Measurements from ENCODE around the gene TMEM184A.

The TMEM184A gene

DNA sequence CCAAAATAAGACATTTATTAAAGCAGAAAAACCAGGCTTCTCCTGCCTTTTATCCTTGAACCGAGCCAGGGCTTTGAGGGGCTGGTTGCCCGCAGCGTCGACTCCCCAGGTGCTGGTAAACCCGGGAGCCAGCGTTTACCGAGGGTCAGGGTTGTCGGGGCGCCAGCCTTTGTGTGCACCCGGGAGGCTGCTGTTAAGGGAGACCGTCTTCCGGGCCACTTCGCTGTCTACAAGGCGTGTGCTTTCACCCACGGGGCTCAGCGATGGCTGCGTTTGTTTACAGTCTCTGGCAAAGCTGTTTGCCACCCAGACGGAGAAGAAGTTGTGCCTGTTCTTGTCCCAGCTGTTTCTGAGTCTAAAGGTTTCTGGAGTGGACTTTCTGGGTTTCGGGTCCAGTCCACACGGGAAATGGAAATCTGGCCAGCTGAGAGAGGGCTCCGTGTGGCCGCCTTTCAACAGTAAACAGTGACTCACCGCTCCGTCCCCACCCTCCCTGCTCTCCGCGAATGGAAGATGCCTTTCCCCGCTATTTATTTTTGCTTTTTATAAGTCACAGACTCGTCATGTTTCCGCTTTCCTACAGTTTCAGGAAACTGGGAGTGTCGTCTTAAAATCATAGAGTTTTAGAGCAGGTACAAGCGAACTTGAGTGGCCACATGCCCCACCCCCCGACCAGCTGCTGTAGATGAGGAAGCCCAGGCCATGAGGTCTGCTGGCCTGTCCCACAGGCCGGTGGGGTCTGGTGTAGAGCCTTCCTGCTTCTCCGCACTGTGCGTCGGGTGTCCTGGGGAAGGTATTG, 23.4 kb downstream of the TMEM184A start:
- H3K36me3 ChIP-seq (ENCODE audit: control insufficient read depth in 4 of 4, insufficient read depth in 4 of 4, low read length in 3 of 4): peaks cover 0 to 48% (median 19%) of the 10 kb centered on the region in 4 experiments
- peak; percentile 64 to 89 (median 85) for DNase-seq
- peak overlapping the region; percentile 64 to 96 (median 81) for H3K4me3 ChIP-seq (ENCODE audit: control insufficient read depth in 1 of 7, extremely low read depth in 1 of 7, insufficient read depth in 4 of 7, low read depth in 2 of 7, low read length in 6 of 7)
- CTCF ChIA-PET: interaction anchor here (1.9 to 11.1 kb wide), 4 partner anchors 8 to 26 kb away, joined by 6 to 150 read pairs (median 12); partner anchors contain the start of gene INTS1
- H3K27me3 ChIP-seq (replicated peaks in 2 of 5; ENCODE audit: control insufficient read depth in 4 of 5, insufficient read depth in 5 of 5, low read length in 4 of 5): no peaks in the 10 kb centered on the region
- H3K9me3 ChIP-seq (ENCODE audit: control extremely low read depth in 1 of 5, control insufficient read depth in 4 of 5, insufficient read depth in 2 of 5, low read depth in 1 of 5, low read length in 4 of 5): no peaks in the 10 kb centered on the region
- H3K4me1 ChIP-seq (ENCODE audit: control extremely low read depth in 1 of 4, control insufficient read depth in 4 of 4, insufficient read depth in 4 of 4, low read length in 3 of 4): peaks cover 2 to 58% (median 48%) of the 10 kb centered on the region in 4 experiments
- under 1% methylated on average over 29 of the region's 36 CpGs for WGBS (ENCODE audit: insufficient coverage)
- peak overlapping the region; percentile 58 to 87 for H3K27ac ChIP-seq (ENCODE audit: insufficient read depth in 1 of 2, low read depth in 1 of 2, low read length in 2 of 2, poor library complexity in 1 of 2, severe bottlenecking in 2 of 2)
- POLR2A ChIA-PET: interaction anchor here (0.5 to 2.7 kb wide), 9 partner anchors 10 to 880 kb away, joined by 3 to 27 read pairs (median 3); partner anchors contain the start of gene INTS1

DNA sequence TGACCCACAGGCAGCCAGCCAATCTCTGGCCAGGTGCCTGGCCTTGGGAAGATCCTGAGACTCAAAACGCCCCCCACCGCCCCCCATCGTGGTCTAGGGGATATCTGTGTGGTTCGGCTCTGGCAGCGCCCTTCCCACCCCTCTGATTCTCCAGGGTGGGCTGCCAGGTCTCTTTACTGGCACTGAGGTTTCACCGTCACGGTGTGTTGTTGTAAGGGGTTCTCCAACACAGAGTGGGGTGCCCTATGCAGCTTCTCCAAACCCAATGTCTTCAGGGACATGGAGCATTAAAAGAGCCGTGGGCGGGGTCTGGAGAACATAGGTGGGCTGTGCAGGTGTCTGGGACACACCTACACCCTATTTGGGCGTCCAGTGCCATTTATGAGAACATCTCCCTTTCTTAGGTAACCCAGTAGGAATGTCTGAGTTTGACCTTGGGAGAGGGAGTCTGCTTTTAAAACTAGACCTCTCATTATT, 24.0 kb downstream of the TMEM184A start:
- WGBS (ENCODE audit: insufficient coverage): 16% methylated on average over 7 of the region's 10 CpGs
- Histone ChIP-seq H3K9me3 (ENCODE audit: control extremely low read depth in 1 of 5, control insufficient read depth in 4 of 5, insufficient read depth in 2 of 5, low read depth in 1 of 5, low read length in 4 of 5) (no peaks in the 10 kb centered on the region), H3K36me3 (ENCODE audit: control insufficient read depth in 4 of 4, insufficient read depth in 4 of 4, low read length in 3 of 4) (peaks cover 0 to 41% (median 16%) of the 10 kb centered on the region in 4 experiments), H3K27me3 (replicated peaks in 2 of 5; ENCODE audit: control insufficient read depth in 4 of 5, insufficient read depth in 5 of 5, low read length in 4 of 5) (no peaks in the 10 kb centered on the region), H3K4me1 (ENCODE audit: control extremely low read depth in 1 of 4, control insufficient read depth in 4 of 4, insufficient read depth in 4 of 4, low read length in 3 of 4) (peaks cover 2 to 55% (median 48%) of the 10 kb centered on the region in 4 experiments), H3K4me3 (ENCODE audit: control insufficient read depth in 1 of 7, extremely low read depth in 1 of 7, insufficient read depth in 4 of 7, low read depth in 2 of 7, low read length in 6 of 7) (peak overlapping the region; percentile 64 to 96 (median 81)), H3K27ac (ENCODE audit: insufficient read depth in 1 of 2, low read depth in 1 of 2, low read length in 2 of 2, poor library complexity in 1 of 2, severe bottlenecking in 2 of 2) (peak overlapping the region; percentile 58 to 87)
- no peak for DNase-seq
- CTCF ChIA-PET: interaction anchor here (1.9 to 11.1 kb wide), 3 partner anchors 7 to 26 kb away, joined by 6 to 150 read pairs (median 9); partner anchors contain the start of gene INTS1
- POLR2A ChIA-PET: interaction anchor here (0.5 to 2.7 kb wide), 6 partner anchors 11 to 880 kb away, joined by 3 to 27 read pairs (median 3); partner anchors contain the start of gene INTS1

DNA sequence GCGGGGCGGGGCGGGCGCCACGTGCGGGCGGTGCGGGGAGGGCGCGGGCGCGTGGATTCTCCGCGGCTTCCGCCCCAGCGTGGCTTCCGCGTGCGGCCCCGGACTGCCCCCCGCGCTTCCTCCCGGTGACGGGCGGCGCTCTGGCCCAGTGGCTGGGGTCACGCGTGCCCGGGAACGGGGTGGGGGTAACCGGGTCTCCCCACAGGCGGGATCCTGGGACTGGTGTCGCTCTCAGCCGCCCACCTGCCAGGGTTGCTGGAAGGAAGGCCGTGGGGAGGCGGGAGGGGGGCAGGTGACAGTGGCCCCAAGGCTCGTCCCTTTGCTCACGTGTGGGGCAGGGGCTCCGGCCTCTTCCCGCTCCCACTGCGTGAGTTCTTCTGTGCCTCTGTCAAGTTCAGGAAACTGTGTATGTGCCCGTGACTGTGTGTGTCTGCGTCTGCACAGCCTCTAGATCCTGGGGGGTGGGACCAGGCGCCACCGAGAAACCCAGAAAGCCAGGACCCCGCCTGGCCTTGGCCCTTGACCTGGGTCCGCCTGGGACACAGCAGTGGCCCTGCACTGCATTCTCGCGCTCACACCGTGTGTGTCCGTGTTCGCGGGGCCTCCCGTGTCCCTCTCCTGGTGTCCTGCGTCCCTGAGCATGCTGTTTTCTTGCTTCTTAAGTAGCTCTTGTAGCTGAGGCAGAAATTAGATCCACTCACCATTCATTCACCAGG, 24.6 kb downstream of the TMEM184A start:
- H3K9me3 ChIP-seq (ENCODE audit: control extremely low read depth in 1 of 5, control insufficient read depth in 4 of 5, insufficient read depth in 2 of 5, low read depth in 1 of 5, low read length in 4 of 5): no peaks in the 10 kb centered on the region
- CTCF ChIA-PET: interaction anchor here (11.1 kb wide), 1 partner anchor 22 kb away, joined by 150 read pairs; the partner anchor contains the start of gene INTS1
- H3K4me3 ChIP-seq (ENCODE audit: control insufficient read depth in 1 of 7, extremely low read depth in 1 of 7, insufficient read depth in 4 of 7, low read depth in 2 of 7, low read length in 6 of 7): peak overlapping the region; percentile 64 to 96 (median 81)
- WGBS (ENCODE audit: insufficient coverage): under 1% methylated on average over 46 of the region's 55 CpGs
- peak in 1 of 3 donors; percentile 34 for DNase-seq
- H3K27me3 ChIP-seq (replicated peaks in 2 of 5; ENCODE audit: control insufficient read depth in 4 of 5, insufficient read depth in 5 of 5, low read length in 4 of 5): no peaks in the 10 kb centered on the region
- POLR2A ChIA-PET: interaction anchor here (2.7 kb wide), 1 partner anchor 20 kb away, joined by 27 read pairs; no protein-coding TSS in a partner anchor
- H3K4me1 ChIP-seq (ENCODE audit: control extremely low read depth in 1 of 4, control insufficient read depth in 4 of 4, insufficient read depth in 4 of 4, low read length in 3 of 4): peaks cover 2 to 54% (median 50%) of the 10 kb centered on the region in 4 experiments
- H3K27ac ChIP-seq (ENCODE audit: insufficient read depth in 1 of 2, low read depth in 1 of 2, low read length in 2 of 2, poor library complexity in 1 of 2, severe bottlenecking in 2 of 2): peak overlapping the region; percentile 58 to 87
- H3K36me3 ChIP-seq (ENCODE audit: control insufficient read depth in 4 of 4, insufficient read depth in 4 of 4, low read length in 3 of 4): peaks cover 0 to 35% (median 13%) of the 10 kb centered on the region in 4 experiments

DNA sequence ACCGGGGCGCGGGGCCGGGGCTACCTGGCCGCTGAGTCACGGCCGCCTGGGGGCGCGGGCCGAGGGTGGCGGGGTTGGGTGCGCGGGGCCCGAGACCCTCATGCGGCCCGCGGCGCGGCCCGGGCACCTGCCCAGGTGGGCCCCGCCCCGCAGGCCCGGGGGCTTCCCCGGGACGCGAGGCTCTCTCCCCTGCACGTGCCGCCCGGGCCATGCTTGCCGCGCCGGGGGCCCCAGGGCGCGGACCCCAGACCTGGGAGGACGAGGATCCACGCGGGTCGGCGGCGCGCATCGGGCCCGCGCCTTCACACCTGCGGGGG, 25.1 kb downstream of the TMEM184A start:
- H3K27ac ChIP-seq (ENCODE audit: insufficient read depth in 1 of 2, low read depth in 1 of 2, low read length in 2 of 2, poor library complexity in 1 of 2, severe bottlenecking in 2 of 2): no peak overlapping the region
- POLR2A ChIA-PET: interaction anchor here (1.0 kb wide), 1 partner anchor 18 kb away, joined by 4 read pairs; no protein-coding TSS in a partner anchor
- peaks cover 2 to 57% (median 51%) of the 10 kb centered on the region in 4 experiments for H3K4me1 ChIP-seq (ENCODE audit: control extremely low read depth in 1 of 4, control insufficient read depth in 4 of 4, insufficient read depth in 4 of 4, low read length in 3 of 4)
- peak in 1 of 3 donors; percentile 37 for DNase-seq
- 0% methylated on average over 41 of the region's 45 CpGs for WGBS (ENCODE audit: insufficient coverage)
- H3K36me3 ChIP-seq (ENCODE audit: control insufficient read depth in 4 of 4, insufficient read depth in 4 of 4, low read length in 3 of 4): peaks cover 0 to 30% (median 11%) of the 10 kb centered on the region in 4 experiments
- CTCF ChIA-PET: no interaction called here
- H3K4me3 ChIP-seq (ENCODE audit: control insufficient read depth in 1 of 7, extremely low read depth in 1 of 7, insufficient read depth in 4 of 7, low read depth in 2 of 7, low read length in 6 of 7): peak overlapping the region; percentile 64 to 96 (median 81)
- no peaks in the 10 kb centered on the region for H3K9me3 ChIP-seq (ENCODE audit: control extremely low read depth in 1 of 5, control insufficient read depth in 4 of 5, insufficient read depth in 2 of 5, low read depth in 1 of 5, low read length in 4 of 5)
- H3K27me3 ChIP-seq (replicated peaks in 2 of 5; ENCODE audit: control insufficient read depth in 4 of 5, insufficient read depth in 5 of 5, low read length in 4 of 5): no peaks in the 10 kb centered on the region

DNA sequence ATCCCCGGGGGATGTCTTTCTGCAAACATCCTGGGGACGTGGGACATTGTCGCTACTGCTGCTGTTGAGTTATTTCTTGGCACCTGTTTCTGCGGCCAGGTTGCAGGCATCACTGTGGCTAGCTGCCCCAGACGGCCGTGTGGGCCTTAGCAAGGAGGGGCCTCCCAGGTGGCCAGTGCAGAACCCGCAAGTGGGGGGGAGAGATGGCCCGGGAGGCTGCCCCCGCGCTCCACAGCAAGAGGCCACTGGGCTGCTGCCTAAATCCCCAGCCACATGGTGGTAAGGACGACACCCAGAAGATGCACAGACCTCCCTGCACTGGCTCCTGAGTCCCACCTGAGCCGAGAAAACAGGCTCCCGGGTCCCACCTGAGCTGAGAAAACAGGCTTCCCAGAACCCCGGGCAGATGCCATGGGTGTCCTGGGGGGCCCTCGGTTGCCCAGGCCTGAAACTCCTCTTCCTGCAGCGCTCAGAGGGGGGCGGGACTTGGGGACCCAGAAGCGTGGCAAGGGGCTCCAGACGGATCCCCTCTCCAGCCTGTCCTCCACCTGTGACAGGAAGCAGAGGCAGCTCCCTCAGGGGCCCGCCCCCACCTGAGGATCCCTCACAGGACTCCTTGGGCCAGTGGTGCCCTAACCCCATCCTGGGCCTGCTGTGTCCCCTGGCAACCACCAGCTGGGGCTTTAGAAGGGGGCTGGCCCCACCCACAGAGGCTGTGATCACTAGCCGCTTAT, 26.5 kb downstream of the TMEM184A start:
- peak in 1 of 3 donors; percentile 33 for DNase-seq
- Histone ChIP-seq H3K4me3 (ENCODE audit: control insufficient read depth in 1 of 7, extremely low read depth in 1 of 7, insufficient read depth in 4 of 7, low read depth in 2 of 7, low read length in 6 of 7) (peak overlapping the region in 3 of 7 experiments; percentile 70 to 94 (median 81)), H3K9me3 (ENCODE audit: control extremely low read depth in 1 of 5, control insufficient read depth in 4 of 5, insufficient read depth in 2 of 5, low read depth in 1 of 5, low read length in 4 of 5) (no peaks in the 10 kb centered on the region), H3K4me1 (ENCODE audit: control extremely low read depth in 1 of 4, control insufficient read depth in 4 of 4, insufficient read depth in 4 of 4, low read length in 3 of 4) (peaks cover 2 to 53% (median 47%) of the 10 kb centered on the region in 4 experiments), H3K36me3 (ENCODE audit: control insufficient read depth in 4 of 4, insufficient read depth in 4 of 4, low read length in 3 of 4) (peaks cover 0 to 16% (median 3%) of the 10 kb centered on the region in 4 experiments), H3K27ac (ENCODE audit: insufficient read depth in 1 of 2, low read depth in 1 of 2, low read length in 2 of 2, poor library complexity in 1 of 2, severe bottlenecking in 2 of 2) (no peak overlapping the region), H3K27me3 (replicated peaks in 2 of 5; ENCODE audit: control insufficient read depth in 4 of 5, insufficient read depth in 5 of 5, low read length in 4 of 5) (no peaks in the 10 kb centered on the region)
- CTCF ChIA-PET: interaction anchor here (1.2 to 4.2 kb wide), 4 partner anchors 16 to 23 kb away, joined by 4 to 19 read pairs (median 8); no protein-coding TSS in a partner anchor
- 78% methylated on average over 18 of the region's 21 CpGs for WGBS (ENCODE audit: insufficient coverage)
- POLR2A ChIA-PET: interaction anchor here (0.5 to 1.0 kb wide), 3 partner anchors 16 to 21 kb away, joined by 3 to 6 read pairs (median 4); no protein-coding TSS in a partner anchor

DNA sequence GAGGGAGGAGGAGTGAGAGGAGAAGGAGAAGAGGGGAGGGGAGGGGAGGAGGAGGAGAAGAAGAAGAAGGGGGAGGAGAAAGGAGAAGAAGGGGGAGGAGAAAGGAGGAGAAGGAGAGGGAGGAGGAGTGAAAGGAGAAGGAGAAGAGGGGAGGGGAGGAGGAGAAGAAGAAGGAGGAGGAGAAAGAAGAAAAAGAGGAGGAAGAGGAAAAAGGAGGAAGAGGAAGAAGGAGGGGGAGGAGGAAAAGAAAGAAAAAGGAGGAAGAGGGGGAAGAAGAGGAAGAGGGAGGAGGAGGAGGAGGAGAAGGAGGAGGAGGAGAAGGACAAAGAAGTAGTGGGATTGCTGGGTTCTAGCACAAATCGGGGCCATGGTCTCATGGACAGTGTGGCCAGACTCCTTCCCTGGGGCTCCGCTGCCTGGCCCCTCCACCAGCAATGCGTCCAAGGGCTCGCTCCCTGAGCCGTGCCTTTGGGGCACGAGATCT, 29.7 kb downstream of the TMEM184A start:
- ChIA-PET CTCF (interaction anchor here (1.0 to 4.2 kb wide), 4 partner anchors 12 to 19 kb away, joined by 3 to 19 read pairs (median 12); no protein-coding TSS in a partner anchor), POLR2A (no interaction called here)
- no peak overlapping the region for H3K27ac ChIP-seq (ENCODE audit: insufficient read depth in 1 of 2, low read depth in 1 of 2, low read length in 2 of 2, poor library complexity in 1 of 2, severe bottlenecking in 2 of 2)
- DNase-seq: no peak
- H3K36me3 ChIP-seq (ENCODE audit: control insufficient read depth in 4 of 4, insufficient read depth in 4 of 4, low read length in 3 of 4): no peaks in the 10 kb centered on the region
- H3K9me3 ChIP-seq (ENCODE audit: control extremely low read depth in 1 of 5, control insufficient read depth in 4 of 5, insufficient read depth in 2 of 5, low read depth in 1 of 5, low read length in 4 of 5): no peaks in the 10 kb centered on the region
- peaks cover 0 to 26% (median 18%) of the 10 kb centered on the region in 4 experiments for H3K4me1 ChIP-seq (ENCODE audit: control extremely low read depth in 1 of 4, control insufficient read depth in 4 of 4, insufficient read depth in 4 of 4, low read length in 3 of 4)
- WGBS (ENCODE audit: insufficient coverage): 94% methylated on average over 6 of the region's 6 CpGs
- no peak overlapping the region for H3K4me3 ChIP-seq (ENCODE audit: control insufficient read depth in 1 of 7, extremely low read depth in 1 of 7, insufficient read depth in 4 of 7, low read depth in 2 of 7, low read length in 6 of 7)
- H3K27me3 ChIP-seq (replicated peaks in 2 of 5; ENCODE audit: control insufficient read depth in 4 of 5, insufficient read depth in 5 of 5, low read length in 4 of 5): no peaks in the 10 kb centered on the region
